Karpas-422 (cell line): ENCODE results near the gene DAP. TPM values are rescaled to one million over a fixed set of nuclear protein-coding genes. Genes with fewer than 3 reads are reported as not detected.

Experiments used
- DNase-seq: peaks from one replicate; pipeline ENCODE4 v3.0.0-alpha.2; 2015
- H2AFZ ChIP-seq: fragments of 200-600 bp; sonication (generic); 2 replicates; pipeline ENCODE4 v1.6.1; 2014; ENCODE audit warnings: antibody characterized with exemption, low read length, mixed read lengths
- H3K27ac ChIP-seq: fragments of 200-600 bp; sonication (generic); 2 replicates; pipeline ENCODE4 v1.5.1; 2014; ENCODE audit warnings: mild to moderate bottlenecking, low read length, moderate library complexity
- H3K27me3 ChIP-seq: fragments of 200-600 bp; sonication (generic); 2 replicates; pipeline ENCODE4 v1.6.1; 2014; ENCODE audit warnings: low read length, mixed read lengths
- H3K36me3 ChIP-seq: fragments of 200-600 bp; sonication (generic); 2 replicates; pipeline ENCODE4 v1.6.1; 2014; ENCODE audit warnings: low read length, mixed read lengths; ENCODE audit not compliant: insufficient read depth
- H3K4me1 ChIP-seq: fragments of 200-600 bp; sonication (generic); 2 replicates; pipeline ENCODE4 v1.6.1; 2014; ENCODE audit warnings: mild to moderate bottlenecking, low read length, mixed read lengths
- H3K4me2 ChIP-seq: fragments of 200-600 bp; sonication (generic); 2 replicates; pipeline ENCODE4 v1.6.1; 2014; ENCODE audit warnings: low read length, low read depth, mild to moderate bottlenecking; ENCODE audit not compliant: poor library complexity, severe bottlenecking
- H3K4me3 ChIP-seq: fragments of 200-600 bp; sonication (generic); 2 replicates; pipeline ENCODE4 v1.5.1; 2014; ENCODE audit warnings: mild to moderate bottlenecking, antibody characterized with exemption, low read length, mixed read lengths
- H3K79me2 ChIP-seq: fragments of 200-600 bp; sonication (generic); 2 replicates; pipeline ENCODE4 v1.6.1; 2014; ENCODE audit warnings: mild to moderate bottlenecking, low read length, mixed read lengths
- H3K9ac ChIP-seq: fragments of 200-600 bp; sonication (generic); 2 replicates; pipeline ENCODE4 v1.6.0; 2014; ENCODE audit warnings: low read length
- H3K9me2 ChIP-seq: fragments of 200-600 bp; sonication (generic), shearing (Covaris generic); replicated peaks from 2 replicates; pipeline ENCODE4 v1.6.0; 2014; ENCODE audit warnings: mild to moderate bottlenecking, low read length, moderate library complexity; ENCODE audit not compliant: insufficient read depth
- H3K9me3 ChIP-seq: fragments of 300-700, 200-600 bp; sonication (generic); 2 replicates; pipeline ENCODE4 v1.6.1; 2014; ENCODE audit warnings: low read length, mixed read lengths
- H4K20me1 ChIP-seq: fragments of 200-600 bp; sonication (generic); 2 replicates; pipeline ENCODE4 v1.6.1; 2014; ENCODE audit warnings: mild to moderate bottlenecking, antibody characterized with exemption, low read length, low read depth; ENCODE audit not compliant: insufficient read depth
- total RNA-seq: library from RNA; depleted of rRNA; stranded (reverse); fragments of >200 nt; shearing (Covaris generic); gene quantifications from 2 replicates; pipeline ENCODE4 v1.2.3, GENCODE V29; 2014; ENCODE audit warnings: low replicate concordance

DAP gene
- total RNA-seq, 1 experiment from 2014 or later, result 42.6 TPM

GRCh38 chr5:10745133-10745532 is 15.9 kb downstream of the DAP start:
- H3K36me3 ChIP-seq, result peaks cover 68% of the 10 kb centered on the region
- H3K79me2 ChIP-seq, result peaks cover 90% of the 10 kb centered on the region
- H3K27ac ChIP-seq, result no peak overlapping the region
- no peak overlapping the region for H3K4me3 ChIP-seq
- H2AFZ ChIP-seq, result no peak overlapping the region
- H3K9me2 ChIP-seq, result no peaks in the 10 kb centered on the region
- H3K4me1 ChIP-seq, result peaks cover 4% of the 10 kb centered on the region
- H3K9me3 ChIP-seq, result no peaks in the 10 kb centered on the region
- no peak for DNase-seq
- peaks cover 9% of the 10 kb centered on the region for H4K20me1 ChIP-seq
- no peak overlapping the region for H3K4me2 ChIP-seq
- H3K9ac ChIP-seq, result no peak overlapping the region
- no peaks in the 10 kb centered on the region for H3K27me3 ChIP-seq

- 0 out of 2 replicates have a peak, but pooled peaks cover 5% of the 10 kb centered on the region for H4K20me1 ChIP-seq
- no peak overlapping the region for H3K4me3 ChIP-seq
- H3K27me3 ChIP-seq, result no peaks in the 10 kb centered on the region
- no peaks in the 10 kb centered on the region for H3K9me3 ChIP-seq
- peaks cover 90% of the 10 kb centered on the region for H3K79me2 ChIP-seq
- H3K4me2 ChIP-seq, result no peak overlapping the region
- H2AFZ ChIP-seq, result no peak overlapping the region
- H3K36me3 ChIP-seq, result peaks cover 65% of the 10 kb centered on the region
- H3K9me2 ChIP-seq, result no peaks in the 10 kb centered on the region
- no peak overlapping the region for H3K9ac ChIP-seq
- no peak for DNase-seq
- H3K27ac ChIP-seq, result no peak overlapping the region
- peaks cover 8% of the 10 kb centered on the region for H3K4me1 ChIP-seq
Measured at GRCh38 chr5:10744681-10745080, 16.4 kb downstream of the DAP start.

GRCh38 chr5:10743951-10744350 is 17.1 kb downstream of the DAP start:
- Histone ChIP-seq H3K9me2 (no peaks in the 10 kb centered on the region), H4K20me1 (no peaks in the 10 kb centered on the region), H3K4me2 (no peak overlapping the region), H3K36me3 (peaks cover 63% of the 10 kb centered on the region), H2AFZ (no peak overlapping the region), H3K4me1 (peaks cover 15% of the 10 kb centered on the region), H3K9me3 (no peaks in the 10 kb centered on the region), H3K4me3 (no peak overlapping the region), H3K27ac (no peak overlapping the region), H3K27me3 (no peaks in the 10 kb centered on the region), H3K79me2 (peaks cover 89% of the 10 kb centered on the region), H3K9ac (no peak overlapping the region)
- DNase-seq, result no peak

- no peaks in the 10 kb centered on the region for H3K27me3 ChIP-seq
- H3K4me2 ChIP-seq, result no peak overlapping the region
- peaks cover 18% of the 10 kb centered on the region for H3K4me1 ChIP-seq
- no peak overlapping the region for H3K9ac ChIP-seq
- H2AFZ ChIP-seq, result no peak overlapping the region
- no peak for DNase-seq
- H4K20me1 ChIP-seq, result no peaks in the 10 kb centered on the region
- no peaks in the 10 kb centered on the region for H3K9me2 ChIP-seq
- no peaks in the 10 kb centered on the region for H3K9me3 ChIP-seq
- H3K4me3 ChIP-seq, result no peak overlapping the region
- H3K36me3 ChIP-seq, result peaks cover 59% of the 10 kb centered on the region
- peaks cover 88% of the 10 kb centered on the region for H3K79me2 ChIP-seq
- H3K27ac ChIP-seq, result no peak overlapping the region; the same call in 1 of the 2 replicates
Measured at GRCh38 chr5:10743526-10743925, 17.5 kb downstream of the DAP start.

- no peaks in the 10 kb centered on the region for H3K9me2 ChIP-seq
- peak; percentile 53 for DNase-seq
- no peak overlapping the region for H2AFZ ChIP-seq
- peaks cover 37% of the 10 kb centered on the region for H3K4me1 ChIP-seq
- no peaks in the 10 kb centered on the region for H3K9me3 ChIP-seq
- H3K4me3 ChIP-seq, result no peak overlapping the region
- H4K20me1 ChIP-seq, result no peaks in the 10 kb centered on the region
- H3K9ac ChIP-seq, result no peak overlapping the region
- H3K79me2 ChIP-seq, result peaks cover 89% of the 10 kb centered on the region
- H3K36me3 ChIP-seq, result peaks cover 48% of the 10 kb centered on the region
- H3K4me2 ChIP-seq, result no peak overlapping the region
- H3K27me3 ChIP-seq, result no peaks in the 10 kb centered on the region
- H3K27ac ChIP-seq, result no peak overlapping the region
Measured at GRCh38 chr5:10741661-10742060, 19.4 kb downstream of the DAP start.

- H3K4me1 ChIP-seq, result peaks cover 49% of the 10 kb centered on the region
- DNase-seq, result no peak
- no peaks in the 10 kb centered on the region for H3K9me2 ChIP-seq
- no peaks in the 10 kb centered on the region for H4K20me1 ChIP-seq
- peaks cover 39% of the 10 kb centered on the region for H3K36me3 ChIP-seq
- H3K4me2 ChIP-seq, result no peak overlapping the region
- H3K9me3 ChIP-seq, result no peaks in the 10 kb centered on the region
- no peak overlapping the region for H3K27ac ChIP-seq
- no peak overlapping the region for H3K9ac ChIP-seq
- H3K4me3 ChIP-seq, result no peak overlapping the region
- no peak overlapping the region for H2AFZ ChIP-seq
- H3K27me3 ChIP-seq, result no peaks in the 10 kb centered on the region
- H3K79me2 ChIP-seq, result peaks cover 92% of the 10 kb centered on the region
Measured at GRCh38 chr5:10740384-10740783, 20.6 kb downstream of the DAP start.

- peaks cover 92% of the 10 kb centered on the region for H3K79me2 ChIP-seq
- H3K4me3 ChIP-seq, result no peak overlapping the region
- no peaks in the 10 kb centered on the region for H3K9me2 ChIP-seq
- peak overlapping the region; percentile 62 for H3K4me2 ChIP-seq
- H3K27ac ChIP-seq, result peak overlapping the region; percentile 92
- H3K9me3 ChIP-seq, result no peaks in the 10 kb centered on the region
- H3K4me1 ChIP-seq, result peaks cover 72% of the 10 kb centered on the region
- no peak for DNase-seq
- peak overlapping the region; percentile 28 for H3K9ac ChIP-seq
- peaks cover 35% of the 10 kb centered on the region for H3K36me3 ChIP-seq
- H4K20me1 ChIP-seq, result no peaks in the 10 kb centered on the region
- H3K27me3 ChIP-seq, result no peaks in the 10 kb centered on the region
- no peak overlapping the region for H2AFZ ChIP-seq
Measured at GRCh38 chr5:10737880-10738279, 23.2 kb downstream of the DAP start.

- no peaks in the 10 kb centered on the region for H3K9me2 ChIP-seq
- no peak overlapping the region for H2AFZ ChIP-seq
- H3K9me3 ChIP-seq, result no peaks in the 10 kb centered on the region
- H3K4me3 ChIP-seq, result peak overlapping the region; percentile 29; the same call in 1 of the 2 replicates
- H3K27me3 ChIP-seq, result no peaks in the 10 kb centered on the region
- peaks cover 82% of the 10 kb centered on the region for H3K4me1 ChIP-seq
- H3K79me2 ChIP-seq, result peaks cover 92% of the 10 kb centered on the region
- DNase-seq, result no peak
- no peaks in the 10 kb centered on the region for H4K20me1 ChIP-seq
- peak overlapping the region; percentile 62 for H3K4me2 ChIP-seq
- peak overlapping the region; percentile 64 for H3K9ac ChIP-seq
- H3K27ac ChIP-seq, result peak overlapping the region; percentile 92
- peaks cover 43% of the 10 kb centered on the region for H3K36me3 ChIP-seq
Measured at GRCh38 chr5:10736808-10737207, 24.2 kb downstream of the DAP start.

GRCh38 chr5:10736354-10736753 is 24.7 kb downstream of the DAP start:
- Histone ChIP-seq H3K27ac (peak overlapping the region; percentile 92), H3K4me3 (peak overlapping the region; percentile 29; the same call in 1 of the 2 replicates), H3K9me3 (no peaks in the 10 kb centered on the region), H2AFZ (no peak overlapping the region), H3K27me3 (no peaks in the 10 kb centered on the region), H3K9ac (peak overlapping the region; percentile 64), H3K79me2 (peaks cover 92% of the 10 kb centered on the region), H3K4me2 (peak overlapping the region; percentile 62), H3K4me1 (peaks cover 87% of the 10 kb centered on the region), H3K36me3 (peaks cover 39% of the 10 kb centered on the region), H4K20me1 (no peaks in the 10 kb centered on the region), H3K9me2 (no peaks in the 10 kb centered on the region)
- DNase-seq, result peak; percentile 56
